ENCODE results near the gene FAM229B. TPM values are rescaled to one million over a fixed set of nuclear protein-coding genes. Genes with fewer than 3 reads are reported as not detected.
"Not testable (repeated sequence)": the region's sequence is repeated elsewhere in the genome, so short reads cannot be mapped to it uniquely, and the experiment has no call there.

Gene FAM229B
- total RNA-seq, 1 donor from 2014 or later, result 6.2 TPM

DNA sequence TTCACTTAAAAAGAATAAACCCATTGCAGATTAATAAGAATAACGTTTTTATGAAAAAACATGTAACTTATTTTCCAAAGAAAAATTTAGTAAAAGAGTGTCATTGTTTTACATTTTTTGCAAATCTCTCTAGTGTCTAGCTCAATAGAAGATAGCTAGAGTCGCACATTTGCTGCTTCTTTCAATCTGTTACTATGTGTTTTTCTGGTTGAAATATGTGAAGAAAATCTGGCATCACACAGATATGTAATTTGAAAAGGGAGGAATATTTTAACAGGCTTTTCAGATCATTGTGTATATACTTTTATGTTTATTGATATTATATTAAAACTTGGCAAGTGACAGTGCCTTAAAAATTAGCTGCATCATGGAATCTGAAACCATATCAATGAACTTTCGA, 24.4 kb upstream of the FAM229B start:
- no peak for DNase-seq (ENCODE audit: extremely low read depth, low read depth, low spot score)

DNA sequence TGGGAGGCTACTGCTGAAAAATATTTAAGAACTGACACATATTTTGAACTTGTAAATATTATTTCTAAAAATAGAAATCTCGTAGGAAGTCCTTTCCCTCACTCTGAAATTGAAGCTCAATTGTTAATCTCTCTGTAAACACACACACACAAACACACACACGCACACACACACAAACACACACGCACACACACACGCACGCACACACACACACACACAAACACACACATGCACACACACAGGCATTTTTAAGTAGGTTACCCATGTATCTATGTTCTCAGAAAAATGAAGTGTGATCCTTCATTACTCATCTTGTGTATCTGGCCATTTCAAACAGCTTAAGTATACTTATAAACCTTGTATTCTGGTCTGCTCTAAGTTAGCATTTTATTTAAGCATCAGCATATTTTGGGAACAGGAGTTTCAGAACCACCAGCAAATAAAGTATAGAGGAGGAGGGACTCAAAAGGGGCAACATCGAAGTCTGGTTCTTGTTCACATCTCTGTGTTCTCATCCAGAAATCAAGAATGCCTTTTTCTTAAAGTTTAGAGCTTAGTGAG, 21.9 kb upstream of the FAM229B start:
- no peak for DNase-seq (ENCODE audit: extremely low read depth, low read depth, low spot score)

DNA sequence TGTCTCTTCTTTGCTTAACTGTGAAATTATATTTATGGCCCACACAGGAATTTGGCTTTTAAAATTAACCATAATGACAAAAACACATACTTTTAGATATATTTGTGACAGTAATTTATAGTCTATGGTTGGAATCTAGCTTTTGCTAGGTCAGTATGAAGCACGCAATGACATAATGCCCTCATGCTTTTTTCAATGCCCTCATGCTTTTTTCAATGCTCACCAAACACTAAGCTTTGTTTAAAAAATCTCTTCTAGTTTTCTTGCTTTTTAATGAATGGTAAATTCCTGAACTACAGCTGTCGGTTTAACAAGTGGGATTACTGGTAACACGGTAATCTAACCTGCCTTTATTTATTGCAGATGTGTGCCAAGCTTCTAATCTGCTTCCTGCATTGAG, 20.8 kb upstream of the FAM229B start:
- DNase-seq (ENCODE audit: extremely low read depth, low read depth, low spot score), result no peak

DNA sequence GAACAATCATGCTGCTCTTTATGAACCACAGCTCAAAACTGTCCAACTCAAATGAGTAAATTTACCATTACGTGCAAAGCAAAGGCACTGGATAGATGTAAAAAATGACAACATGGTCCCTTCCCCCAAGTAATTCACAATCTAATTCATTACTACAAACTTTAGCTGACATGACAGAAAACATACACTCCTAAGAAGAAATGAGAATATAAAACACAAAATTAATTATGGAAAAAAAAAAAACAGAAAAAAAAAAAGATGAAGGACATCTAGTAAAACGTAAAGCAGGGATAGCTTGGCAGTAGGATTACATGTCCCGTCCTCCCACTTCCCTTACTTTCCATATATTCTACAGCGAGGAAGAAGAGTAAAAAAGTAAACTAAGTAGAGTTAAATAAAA, 5.8 kb upstream of the FAM229B start:
- no peak for DNase-seq (ENCODE audit: extremely low read depth, low read depth, low spot score)

DNA sequence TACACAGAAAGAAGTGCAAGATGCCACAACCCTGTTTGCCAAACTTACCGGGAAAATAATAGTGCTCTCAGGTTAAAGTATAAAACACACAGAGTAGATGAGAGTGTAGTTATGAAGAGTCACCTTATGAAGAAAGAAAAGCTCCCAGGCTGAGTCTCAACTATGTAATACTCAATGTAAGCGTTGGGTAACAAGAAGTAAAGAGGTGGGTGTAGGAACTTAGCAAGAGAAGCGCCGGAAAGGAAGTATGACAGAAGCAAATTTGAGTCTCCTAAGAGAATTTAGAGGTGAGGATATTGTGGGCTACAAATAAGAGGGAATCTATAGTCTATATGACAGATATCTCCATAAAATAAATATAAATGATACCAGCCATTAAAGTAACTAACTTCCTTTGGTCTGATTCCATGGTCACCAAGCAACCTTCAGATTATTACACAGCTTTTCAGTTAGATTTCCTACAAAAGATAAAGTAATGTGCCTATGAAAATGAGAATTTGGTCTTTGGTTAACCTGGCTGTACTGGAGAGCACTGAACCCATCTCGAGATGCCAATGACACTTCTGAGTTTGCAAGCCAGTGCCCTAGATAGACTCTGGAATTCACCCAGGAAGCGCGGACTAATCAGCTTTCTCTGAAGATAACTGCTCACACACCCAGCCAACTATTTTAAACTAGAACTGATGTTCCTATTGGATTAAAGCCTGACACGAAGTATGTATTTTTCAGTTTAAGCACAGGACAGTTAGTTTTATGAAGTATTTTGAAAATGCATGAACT, 1.9 kb upstream of the FAM229B start:
- DNase-seq (ENCODE audit: extremely low read depth, low read depth, low spot score), result no peak

DNA sequence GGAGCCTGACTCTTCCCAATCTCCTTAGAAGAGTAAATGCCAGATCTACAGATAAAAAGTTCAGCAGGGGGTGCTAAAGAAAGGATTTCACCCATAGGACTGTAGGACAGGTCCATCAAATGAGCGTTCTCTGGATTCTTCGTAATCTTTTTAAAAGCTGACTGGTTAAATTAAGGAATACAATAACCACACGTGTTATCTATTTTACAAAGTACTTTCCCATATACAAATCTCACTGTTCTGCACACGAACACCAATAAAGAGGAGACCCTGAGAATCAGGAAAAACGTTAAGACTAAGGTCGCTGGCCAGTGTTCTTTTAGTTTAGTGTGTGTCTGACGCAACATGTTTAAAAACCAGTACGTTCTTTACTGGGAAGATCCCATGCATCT, 651 bp upstream of the FAM229B start:
- peak; percentile 20 for DNase-seq (ENCODE audit: extremely low read depth, low read depth, low spot score)

DNA sequence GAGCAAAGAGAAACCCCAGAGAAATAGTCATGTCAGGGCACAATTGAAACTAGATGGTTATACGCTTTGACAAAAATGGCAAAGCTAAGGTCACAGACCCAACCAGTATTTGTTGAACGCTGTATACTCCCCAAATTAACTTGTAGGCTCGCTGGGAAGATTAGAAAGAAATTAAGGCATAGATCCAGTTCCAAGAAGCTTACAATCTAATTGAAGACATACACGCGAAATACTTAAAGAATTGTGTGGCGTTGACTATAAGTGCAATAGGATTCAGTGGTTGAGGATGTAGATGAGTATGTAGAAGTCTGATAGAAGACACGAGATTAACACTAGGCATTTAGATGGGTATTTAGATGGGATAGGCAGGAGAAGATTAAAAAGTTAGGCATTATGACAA, 525 bp downstream of the FAM229B start:
- no peak for DNase-seq (ENCODE audit: extremely low read depth, low read depth, low spot score)

DNA sequence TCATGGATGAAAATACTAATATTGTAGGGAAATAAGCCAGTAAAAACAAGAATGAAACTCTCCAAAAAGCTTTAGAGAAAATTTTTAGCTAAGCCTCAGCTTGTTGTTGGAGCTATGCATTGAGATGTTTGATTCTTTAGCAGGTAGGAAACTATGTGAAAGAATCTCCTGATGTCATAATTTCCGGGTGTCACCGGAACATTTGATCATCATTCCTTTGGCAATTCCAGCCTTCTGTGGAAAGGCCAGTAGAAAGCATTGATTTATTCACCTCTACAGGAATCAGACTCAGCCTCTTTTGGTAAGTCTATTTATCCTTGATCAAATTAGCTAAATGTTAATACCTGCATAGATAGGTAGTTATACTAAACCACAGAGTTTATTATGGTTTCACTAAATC, 9.5 kb downstream of the FAM229B start:
- DNase-seq (ENCODE audit: extremely low read depth, low read depth, low spot score), result no peak

DNA sequence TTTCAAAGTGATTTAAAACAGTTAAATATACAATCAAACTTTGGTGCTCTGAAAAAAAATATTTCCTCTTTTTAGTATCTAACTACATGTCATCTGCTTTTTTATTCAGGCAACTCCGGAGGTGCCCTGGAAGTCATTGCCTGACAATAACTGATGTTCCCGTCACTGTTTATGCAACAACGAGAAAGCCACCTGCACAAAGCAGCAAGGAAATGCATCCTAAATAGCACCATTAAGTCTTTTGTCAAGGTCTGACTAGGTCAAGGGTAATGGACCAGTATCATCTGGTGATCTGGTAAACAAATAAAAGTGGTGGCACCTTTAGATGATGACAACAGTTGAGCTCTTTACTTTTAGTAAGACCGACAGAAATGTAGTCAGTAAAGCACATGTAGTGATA, 13.2 kb downstream of the FAM229B start:
- DNase-seq (ENCODE audit: extremely low read depth, low read depth, low spot score), result peak; percentile 16

DNA sequence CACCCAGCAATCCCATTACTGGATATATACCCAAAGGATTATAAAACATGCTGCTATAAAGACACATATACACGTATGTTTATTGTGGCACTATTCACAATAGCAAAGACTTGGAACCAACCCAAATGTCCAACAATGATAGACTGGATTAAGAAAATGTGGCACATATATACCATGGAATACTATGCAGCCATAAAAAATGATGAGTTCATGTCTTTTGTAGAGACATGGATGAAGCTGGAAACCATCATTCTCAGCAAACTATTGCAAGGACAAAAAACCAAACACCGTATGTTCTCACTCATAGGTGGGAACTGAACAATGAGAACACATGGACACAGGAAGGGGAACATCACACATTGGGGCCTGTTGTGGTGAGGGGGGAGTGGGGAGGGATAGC, 18.6 kb downstream of the FAM229B start:
- not testable (repeated sequence) for DNase-seq (ENCODE audit: extremely low read depth, low read depth, low spot score)

DNA sequence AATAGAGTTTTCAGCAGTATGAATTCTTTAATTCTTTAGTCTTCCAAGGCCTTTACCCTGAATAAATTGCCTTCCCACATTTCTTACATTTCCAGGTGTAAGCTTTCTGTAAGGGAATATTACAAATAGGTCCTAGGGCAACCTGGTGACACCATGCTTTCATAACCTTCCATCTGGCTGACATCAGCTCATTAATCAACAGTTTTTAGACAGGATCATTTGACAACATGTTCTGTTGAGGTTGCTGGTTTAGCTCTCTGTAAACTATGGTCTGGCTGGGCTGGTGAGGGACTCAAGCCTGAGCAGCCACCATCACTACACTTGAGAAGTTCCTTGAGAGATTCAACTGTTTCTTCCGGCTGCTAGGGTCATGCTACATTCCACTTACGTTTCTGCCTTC, 19.2 kb downstream of the FAM229B start:
- DNase-seq (ENCODE audit: extremely low read depth, low read depth, low spot score), result no peak

DNA sequence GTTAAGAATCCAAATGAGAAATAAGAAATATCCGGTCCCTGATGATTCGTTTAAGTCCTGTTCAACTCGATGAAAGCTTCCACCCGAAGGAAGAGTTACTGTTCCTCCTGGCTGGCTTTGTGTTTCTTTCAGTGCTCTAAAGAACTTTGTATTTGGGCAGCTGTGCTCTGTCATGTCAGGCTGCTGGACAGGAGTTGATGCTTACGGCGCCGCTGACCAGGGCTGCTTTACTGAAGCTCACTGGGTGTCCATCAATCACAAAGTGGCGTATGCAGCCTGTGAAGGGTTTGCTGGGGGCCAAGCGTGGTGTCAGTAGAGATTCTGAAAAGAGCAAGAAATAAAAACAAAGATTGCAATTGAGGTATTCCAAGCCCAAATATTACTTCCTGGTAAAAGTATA, 21.9 kb downstream of the FAM229B start:
- DNase-seq (ENCODE audit: extremely low read depth, low read depth, low spot score), result no peak

DNA sequence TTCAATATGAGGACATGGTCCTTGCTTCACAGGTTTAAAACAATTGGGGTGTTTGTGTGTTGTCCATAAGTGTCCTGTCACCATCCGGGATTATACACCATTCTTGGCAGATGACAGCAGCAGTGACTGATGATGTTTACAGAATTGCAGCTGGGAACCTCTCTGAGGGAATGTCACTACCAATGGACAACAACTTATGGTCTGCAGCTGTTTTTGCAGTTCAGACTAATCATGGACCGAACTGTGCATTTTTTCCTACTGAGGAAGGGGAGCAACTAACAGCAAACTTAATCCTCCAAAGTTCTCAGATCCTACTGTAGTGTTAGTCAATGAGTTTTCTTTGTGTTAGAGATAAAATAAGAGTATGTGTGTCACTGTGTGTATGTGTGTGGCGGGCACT, 26.0 kb downstream of the FAM229B start:
- no peak for DNase-seq (ENCODE audit: extremely low read depth, low read depth, low spot score)

DNA sequence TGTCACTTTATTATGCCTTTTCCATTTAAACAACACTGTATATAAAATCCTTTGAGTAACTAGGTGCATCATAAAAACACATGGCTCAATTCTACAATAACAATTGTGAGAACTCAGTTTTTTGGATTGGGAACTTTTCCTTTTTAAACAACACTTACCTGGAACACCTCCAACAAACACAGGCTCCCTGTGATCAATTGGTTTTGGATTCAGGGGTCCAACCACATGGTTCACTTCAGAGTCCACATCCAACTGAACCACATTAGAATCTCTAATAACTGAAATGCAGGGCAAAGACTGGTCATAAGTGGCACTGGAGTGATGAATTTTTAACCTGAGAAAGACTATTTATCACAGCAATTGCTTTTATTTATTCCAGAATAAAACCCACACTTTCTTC, 26.5 kb downstream of the FAM229B start:
- no peak for DNase-seq (ENCODE audit: extremely low read depth, low read depth, low spot score)

DNA sequence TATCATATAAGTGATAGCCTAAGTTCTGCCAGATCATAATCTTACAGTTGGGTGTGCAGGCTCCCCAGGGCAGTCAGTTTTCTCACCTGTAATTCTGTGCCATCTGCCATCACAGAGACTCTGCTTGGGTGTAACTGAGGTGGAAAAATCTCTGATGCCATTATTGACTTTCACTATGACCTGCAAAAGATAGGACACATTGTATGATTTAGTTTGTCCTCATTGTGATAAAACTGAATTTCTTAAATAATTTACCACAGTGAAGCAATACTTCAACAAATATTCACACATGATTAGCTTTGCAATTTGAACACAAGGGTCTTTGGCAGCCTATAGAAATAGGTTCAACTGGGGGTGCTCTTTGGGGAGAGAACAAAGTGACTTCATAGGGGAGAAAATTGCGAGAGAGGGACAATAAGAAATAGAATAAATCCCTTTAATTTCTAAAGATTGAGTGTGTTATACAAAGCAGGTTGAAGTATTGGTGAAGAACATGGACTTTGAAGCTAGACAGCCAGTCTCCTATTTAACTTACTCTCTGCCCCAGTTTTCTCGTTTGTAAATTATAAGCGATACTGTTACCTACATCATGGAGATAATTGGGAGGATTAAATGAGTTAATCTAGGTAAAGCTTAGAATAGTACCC, 27.3 kb downstream of the FAM229B start:
- no peak for DNase-seq (ENCODE audit: extremely low read depth, low read depth, low spot score)

DNA sequence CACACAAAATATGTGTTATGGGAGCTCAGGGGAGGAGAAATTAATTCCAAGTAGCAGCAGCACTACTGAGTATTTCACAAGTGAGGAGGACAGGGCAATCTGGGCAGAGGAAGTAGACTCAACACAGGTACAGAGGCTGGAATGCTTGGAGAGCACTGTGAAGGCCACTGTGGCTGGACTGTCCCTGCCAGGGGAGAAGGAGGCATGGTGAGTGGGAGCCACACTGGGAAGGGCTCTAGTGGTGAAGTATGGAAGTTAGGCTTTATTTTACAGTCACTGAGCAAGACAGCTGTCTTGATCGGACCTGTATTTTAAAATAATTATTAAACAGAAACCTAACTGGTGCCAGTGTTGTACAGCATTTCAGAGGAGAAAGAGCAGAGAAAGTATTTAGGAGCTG, 28.8 kb downstream of the FAM229B start:
- no peak for DNase-seq (ENCODE audit: extremely low read depth, low read depth, low spot score)

DNA sequence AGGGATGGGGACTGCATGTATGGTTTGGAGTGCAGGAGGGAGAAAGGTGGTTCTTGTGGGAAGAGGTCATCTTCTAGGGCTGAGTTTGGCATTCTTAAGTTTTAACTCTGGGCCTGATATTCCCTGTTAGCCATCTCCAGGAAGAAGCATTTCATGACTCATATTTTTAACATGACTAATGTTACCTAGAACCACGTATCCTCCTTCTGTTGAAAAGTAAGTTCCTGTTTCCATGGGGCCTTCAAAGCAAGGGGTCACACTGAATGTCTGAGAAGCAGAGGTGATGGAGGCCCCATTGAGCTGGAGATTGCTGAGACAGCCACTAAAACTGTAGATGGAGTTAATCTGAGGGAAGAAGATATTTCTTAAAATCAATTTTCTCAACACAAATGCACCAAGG, 30.2 kb downstream of the FAM229B start:
- DNase-seq (ENCODE audit: extremely low read depth, low read depth, low spot score), result peak; percentile 27

DNA sequence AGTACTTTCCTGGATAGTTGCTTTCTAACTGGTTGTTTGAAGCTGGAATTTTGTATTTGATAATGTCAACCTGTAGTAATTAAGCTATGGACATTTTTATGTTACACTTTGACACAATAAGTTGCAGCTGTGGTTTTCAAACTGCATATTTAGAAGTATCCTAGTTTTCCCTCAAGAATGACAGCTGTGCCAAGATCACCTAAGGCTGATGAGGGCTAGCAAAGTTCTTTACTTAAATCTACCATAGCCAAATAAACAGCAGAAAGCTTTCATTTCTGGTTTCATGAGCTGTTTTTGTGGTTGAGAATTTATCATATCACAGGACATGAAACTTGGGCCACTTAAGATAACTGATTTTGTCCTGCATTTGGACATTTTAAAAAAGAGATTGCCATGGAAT, 30.6 kb downstream of the FAM229B start:
- DNase-seq (ENCODE audit: extremely low read depth, low read depth, low spot score), result no peak

DNA sequence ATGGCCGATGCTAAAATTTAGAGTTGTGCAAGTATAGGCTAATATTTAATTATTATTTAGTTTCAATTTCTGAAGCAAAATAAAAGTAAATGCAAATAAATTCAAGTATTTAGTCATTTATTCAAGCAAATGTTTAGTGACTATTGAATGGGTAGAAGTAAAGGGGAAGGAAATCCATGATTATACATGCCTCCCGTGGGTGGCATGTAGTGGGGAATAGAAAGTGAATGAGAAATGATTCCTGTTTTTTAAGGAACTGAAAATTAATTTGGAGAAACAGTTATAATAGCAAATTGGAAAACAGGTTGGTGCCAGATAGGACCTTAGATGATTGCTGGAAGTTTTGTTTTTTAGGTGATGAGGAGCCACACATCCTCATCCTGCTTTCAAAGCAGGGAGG, 35.4 kb downstream of the FAM229B start:
- DNase-seq (ENCODE audit: extremely low read depth, low read depth, low spot score), result no peak

DNA sequence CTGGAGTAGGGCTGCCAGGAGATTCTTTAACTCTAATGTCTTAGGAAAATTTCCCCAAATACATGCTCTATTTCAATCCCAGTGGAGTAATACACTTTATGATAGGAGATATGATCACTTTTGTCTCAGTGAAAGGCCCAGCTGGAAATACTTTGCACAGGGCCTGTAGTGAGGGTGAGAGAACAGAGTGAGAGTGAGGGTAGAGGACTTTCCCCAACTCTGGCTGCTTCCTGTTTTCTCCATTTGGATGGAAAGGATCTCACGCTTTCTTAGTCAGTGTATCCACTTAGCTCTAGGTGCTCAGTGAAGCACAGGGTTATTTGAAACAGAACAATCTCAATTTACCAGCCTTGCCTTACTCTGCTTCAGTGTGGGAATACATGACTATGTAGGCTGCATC, 36.6 kb downstream of the FAM229B start:
- DNase-seq (ENCODE audit: extremely low read depth, low read depth, low spot score), result no peak

DNA sequence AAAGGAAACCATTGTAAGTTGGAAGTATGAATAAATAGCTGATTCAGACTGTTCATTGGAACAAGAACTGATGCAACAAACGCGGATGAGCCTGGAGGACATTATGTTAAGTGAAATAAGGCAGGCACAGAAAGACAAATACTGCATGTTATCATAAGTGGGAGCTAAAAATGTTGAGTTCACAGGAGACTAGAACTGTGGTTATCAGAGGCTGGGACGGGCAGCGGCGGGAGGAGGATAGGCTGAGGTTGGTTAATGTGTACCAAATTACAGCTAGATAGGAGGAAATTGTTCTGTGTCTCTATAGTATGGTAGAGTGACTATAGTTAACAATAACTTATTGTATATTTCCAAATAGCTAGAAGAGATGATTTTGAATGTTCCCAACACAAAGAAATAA, 40.8 kb downstream of the FAM229B start:
- no peak for DNase-seq (ENCODE audit: extremely low read depth, low read depth, low spot score)

DNA sequence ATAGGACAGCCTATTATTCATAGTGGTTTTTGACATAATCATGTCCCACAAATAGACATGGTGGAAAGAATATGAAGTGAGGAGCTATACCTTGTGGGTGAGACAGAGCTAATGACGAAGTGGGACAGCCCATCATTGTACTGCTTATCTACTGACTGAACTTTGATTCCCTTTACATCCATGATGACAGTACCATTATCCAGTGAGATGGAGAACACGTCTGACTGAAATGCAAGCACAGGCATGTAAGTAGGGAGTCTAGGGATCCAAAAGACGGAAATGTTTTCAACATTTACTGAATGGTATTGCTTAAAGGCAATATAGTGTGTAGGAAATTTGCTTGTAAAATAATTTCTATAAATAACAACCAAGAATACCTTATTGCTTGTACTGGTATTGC, 43.5 kb downstream of the FAM229B start:
- no peak for DNase-seq (ENCODE audit: extremely low read depth, low read depth, low spot score)
